IMR-90 (cell line): ENCODE results near the gene KIF12. TPM values are rescaled to one million over a fixed set of nuclear protein-coding genes. Genes with fewer than 3 reads are reported as not detected.

Source experiments
- ATAC-seq: fragments of 200-7000 bp; cut with Tn5 transposase; 2 replicates; pipeline ENCODE4 v1.9.1; 2020; ENCODE audit warnings: low read depth, mild to moderate bottlenecking, moderate library complexity
- BruUV-seq: library from RNA; stranded (reverse); fragments of 400-500 nt; replicated peaks from 2 replicates; lab custom pipeline; 2021; lab: Mats Ljungman, UMichigan
- CTCF ChIA-PET: fragments of 300-600 bp; formaldehyde crosslinking; extraction: SDS; loops from one replicate; lab custom pipeline; 2021; ENCODE audit warnings: antibody characterized with exemption; lab: Yijun Ruan, JAX
- POLR2A ChIA-PET: fragments of 300-600 bp; sonication (Branson Sonifier 250); formaldehyde crosslinking; loops from one replicate; lab custom pipeline; 2022; ENCODE audit warnings: antibody characterized with exemption; ENCODE audit not compliant: unreplicated experiment; lab: Charles Lee
- DNase-seq: peaks from one replicate; pipeline ENCODE4 v3.0.0; 2013
- H2AFZ ChIP-seq: replicated peaks from 2 replicates; pipeline ENCODE3; 2013; ENCODE audit warnings: low read length, mild to moderate bottlenecking; ENCODE audit not compliant: poor library complexity
- H2AK5ac ChIP-seq: 2 replicates; pipeline ENCODE4 v1.6.1; 2013; ENCODE audit warnings: low read depth, low read length, inconsistent platforms
- H2AK9ac ChIP-seq: replicated peaks from 2 replicates; pipeline ENCODE3; 2013; ENCODE audit warnings: mild to moderate bottlenecking, low read depth, low read length, moderate library complexity; ENCODE audit not compliant: poor library complexity
- H2BK120ac ChIP-seq: 2 replicates; pipeline ENCODE4 v1.6.1; 2013; ENCODE audit warnings: low read depth, low read length, inconsistent platforms
- H2BK15ac ChIP-seq: 3 replicates; pipeline ENCODE4 v1.6.1; 2013; ENCODE audit warnings: low read depth, low read length, inconsistent platforms
- H2BK20ac ChIP-seq: 2 replicates; pipeline ENCODE4 v1.6.1; 2013; ENCODE audit warnings: low read depth, mild to moderate bottlenecking, inconsistent platforms, low read length, moderate library complexity
- H2BK5ac ChIP-seq: 2 replicates; pipeline ENCODE4 v1.6.1; 2013; ENCODE audit warnings: mild to moderate bottlenecking, low read depth, low read length, inconsistent platforms; ENCODE audit not compliant: poor library complexity, severe bottlenecking
- H3K14ac ChIP-seq: replicated peaks from 2 replicates; pipeline ENCODE4 v1.6.1; 2013; ENCODE audit warnings: low read depth, low read length, inconsistent platforms
- H3K18ac ChIP-seq: 2 replicates; pipeline ENCODE4 v1.6.1; 2013; ENCODE audit warnings: low read depth, low read length, control low read depth
- H3K23ac ChIP-seq: 2 replicates; pipeline ENCODE4 v1.6.1; 2013; ENCODE audit warnings: low read depth, low read length, inconsistent platforms
- H3K27ac ChIP-seq: 2 replicates; pipeline ENCODE4 v1.5.1; 2013; ENCODE audit warnings: mild to moderate bottlenecking, control low read depth, low read length; ENCODE audit not compliant: insufficient read depth
- H3K27me3 ChIP-seq: 2 replicates; pipeline ENCODE4 v1.6.1; 2013; ENCODE audit warnings: low read length; ENCODE audit not compliant: control insufficient read depth, insufficient read depth
- H3K36me3 ChIP-seq: 2 replicates; pipeline ENCODE4 v1.6.1; 2013; ENCODE audit warnings: low read length, mixed read lengths; ENCODE audit not compliant: control insufficient read depth, insufficient read depth
- H3K4ac ChIP-seq: 2 replicates; pipeline ENCODE4 v1.6.1; 2013; ENCODE audit warnings: low read depth, low read length, inconsistent platforms
- H3K4me1 ChIP-seq: 2 replicates; pipeline ENCODE4 v1.6.1; 2013; ENCODE audit warnings: low read length, mixed read lengths; ENCODE audit not compliant: control insufficient read depth, insufficient read depth
- H3K4me2 ChIP-seq: 2 replicates; pipeline ENCODE4 v1.6.1; 2013; ENCODE audit warnings: low read depth, mild to moderate bottlenecking, control low read depth, low read length, moderate library complexity
- H3K4me3 ChIP-seq: 2 replicates; pipeline ENCODE4 v1.5.1; 2013; ENCODE audit warnings: low read depth, mild to moderate bottlenecking, control low read depth, low read length, moderate library complexity; ENCODE audit not compliant: insufficient read depth
- H3K56ac ChIP-seq: 2 replicates; pipeline ENCODE4 v1.6.1; 2013; ENCODE audit warnings: low read length, inconsistent platforms; ENCODE audit not compliant: insufficient read depth; ENCODE audit errors: extremely low read depth
- H3K79me1 ChIP-seq, 2 experiments: 2 replicates each; pipeline ENCODE4 v1.6.1; 2013; ENCODE audit warnings: low read length in 2 of 2, inconsistent platforms in 1 of 2, low read depth in 1 of 2
- H3K9ac ChIP-seq: 2 replicates; pipeline ENCODE4 v1.6.1; 2013; ENCODE audit warnings: low read depth, low read length, control low read depth
- H3K9me1 ChIP-seq: 2 replicates; pipeline ENCODE4 v1.6.1; 2013; ENCODE audit warnings: low read length, inconsistent platforms; ENCODE audit not compliant: insufficient read depth
- H3K9me3 ChIP-seq: 2 replicates; pipeline ENCODE4 v1.6.1; 2013; ENCODE audit warnings: low read length; ENCODE audit not compliant: control insufficient read depth, insufficient read depth
- H4K20me1 ChIP-seq: 2 replicates; pipeline ENCODE4 v1.6.1; 2013; ENCODE audit warnings: low read length, inconsistent platforms; ENCODE audit not compliant: insufficient read depth
- H4K5ac ChIP-seq: 2 replicates; pipeline ENCODE4 v1.6.1; 2013; ENCODE audit warnings: mild to moderate bottlenecking, low read depth, low read length, control low read depth
- H4K8ac ChIP-seq, 2 experiments: 2 replicates each; pipeline ENCODE4 v1.6.1; 2013; ENCODE audit warnings: low read depth in 2 of 2, low read length in 2 of 2, control low read depth in 1 of 2, inconsistent platforms in 1 of 2
- H4K91ac ChIP-seq: 2 replicates; pipeline ENCODE4 v1.6.1; 2013; ENCODE audit warnings: low read depth, low read length, inconsistent platforms; ENCODE audit not compliant: insufficient read depth
- RAD21 ChIP-seq: IDR thresholded peaks from 2 replicates; pipeline ENCODE4 v1.6.1; 2012; ENCODE audit warnings: low read length, improper control_type of control experiment
- WGBS, 2 experiments: methylation state at CpG; one replicate each; pipeline versions ENCODE4 v1.1.5 to v1.1.7; 2013; ENCODE audit warnings: missing lambda C conversion rate in 2 of 2; ENCODE audit not compliant: insufficient read length in 1 of 2; ENCODE audit errors: extremely low coverage in 2 of 2; 5-methylcytosine and 5-hydroxymethylcytosine counted together
- dilution Hi-C: fragments of 300-500 bp; cut with HindIII; formaldehyde crosslinking; loops from one replicate; pipeline ENCODE4 v1.14.3; 2018; ENCODE audit warnings: low sequenced_read_pairs; ENCODE audit not compliant: unreplicated experiment
- in situ Hi-C: fragments of 300-500 bp; cut with MboI; formaldehyde crosslinking; loops from 3 replicates; pipeline ENCODE4 v1.14.3; 2019; ENCODE audit warnings: low sequenced_read_pairs, inconsistent platforms, mixed read lengths
- intact Hi-C: fragments of 100-400 bp; cut with micrococcal nuclease; formaldehyde crosslinking; loops from 2 replicates; pipeline ENCODE4 v1.10.0; 2022
- polyA plus RNA-seq, 3 experiments: library from polyadenylated mRNA; depleted of rRNA; stranded (reverse); fragments of >200 nt; gene quantifications; 2 replicates each; pipeline ENCODE4 v1.2.3, GENCODE V29; 2012; ENCODE audit warnings: low replicate concordance in 1 of 3
- total RNA-seq: library from RNA; depleted of rRNA; stranded (reverse); fragments of >200 nt; gene quantifications from 2 replicates; pipeline ENCODE4 v1.2.3, GENCODE V29; 2012

KIF12 gene
- total and polyA plus RNA-seq, 2 of the 4 experiments (the other 2 are of a cell fraction): not detected

DNA sequence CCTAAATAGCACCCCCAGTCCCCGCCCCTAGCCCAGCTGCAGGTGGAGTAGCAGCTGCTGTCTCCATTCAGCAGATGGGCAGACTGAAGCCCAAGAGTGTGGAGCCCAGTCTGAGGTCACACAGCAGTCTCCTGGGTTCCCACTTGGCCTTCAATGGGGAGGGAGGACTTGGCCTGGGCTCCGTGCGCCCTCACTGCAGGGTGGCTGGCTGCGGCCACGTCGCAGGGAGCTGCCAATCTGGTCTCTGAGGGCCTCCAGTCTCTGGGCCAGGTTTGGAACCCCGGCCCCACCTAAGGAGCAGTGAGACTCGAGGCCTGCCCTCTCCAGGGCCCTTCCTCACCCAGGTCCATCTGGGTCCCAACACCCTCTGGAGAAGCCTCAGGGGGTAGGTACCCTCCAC is 7.4 kb downstream of the KIF12 start:
- Histone ChIP-seq H3K4me2 (no peak overlapping the region), H3K4ac (no peak overlapping the region), H2BK5ac (no peak overlapping the region), H2AK9ac (no peak overlapping the region), H2AK5ac (no peak overlapping the region), H3K79me1 (no peaks in the 10 kb centered on the region), H3K36me3 (no peaks in the 10 kb centered on the region), H2AFZ (no peak overlapping the region), H2BK120ac (no peak overlapping the region), H4K20me1 (no peaks in the 10 kb centered on the region), H2BK20ac (no peak overlapping the region), H3K9me1 (no peaks in the 10 kb centered on the region), H3K27ac (no peak overlapping the region), H3K18ac (no peak overlapping the region), H3K23ac (no peak overlapping the region), H2BK15ac (no peak overlapping the region), H3K56ac (no peak overlapping the region), H4K91ac (no peak overlapping the region), H3K27me3 (peaks cover 66% of the 10 kb centered on the region), H3K14ac (no peak overlapping the region), H4K5ac (no peak overlapping the region), H3K4me3 (no peak overlapping the region), H3K9ac (no peak overlapping the region), H3K4me1 (no peaks in the 10 kb centered on the region), H4K8ac (no peak overlapping the region), H3K9me3 (no peaks in the 10 kb centered on the region)
- no TSS peak for BruUV-seq
- TF ChIP-seq RAD21: no peak
- ATAC-seq (no peak), DNase-seq (no peak)
- POLR2A ChIA-PET: interaction anchor here (0.6 kb wide), 1 partner anchor 401 kb away, joined by 3 read pairs; no protein-coding TSS in a partner anchor
- intact Hi-C loops (no loop called here), in situ Hi-C loops (no loop called here), dilution Hi-C loops (no loop called here)
- 87% methylated on average over 3 of the region's 8 CpGs; no CpG with 5 or more reads in 1 of the 2 experiments for WGBS, 2 experiments
- CTCF ChIA-PET: no interaction called here
